Measurements from ENCODE around the gene DIP2A.

DNA sequence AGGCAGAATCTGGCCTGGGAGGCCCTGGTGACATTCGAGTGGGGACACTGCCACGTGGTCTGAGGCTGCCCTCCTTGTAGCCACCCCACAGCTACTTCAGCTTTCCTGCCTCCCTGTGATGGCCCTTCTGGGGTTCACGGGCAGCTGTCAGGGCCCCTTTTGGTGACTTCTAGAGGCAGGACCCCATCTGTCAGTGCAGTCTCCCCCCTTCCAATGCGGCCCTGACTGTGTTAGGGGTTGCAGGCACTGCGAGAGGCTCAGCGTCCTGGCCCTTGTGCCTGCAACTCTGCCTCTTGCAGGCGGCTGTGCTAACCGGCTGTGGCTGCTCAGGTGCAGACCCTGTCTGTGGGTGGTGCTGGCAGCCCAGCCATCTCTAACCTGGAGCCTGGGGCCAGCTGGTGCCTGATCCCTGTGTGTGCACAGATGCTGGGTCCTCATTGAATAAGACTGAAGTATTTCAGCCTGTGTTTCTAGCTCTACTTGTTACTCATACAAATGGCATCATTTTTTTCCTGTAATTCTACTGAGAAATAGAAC lies 84.0 kb downstream of the DIP2A start:
- TF ChIP-seq, protein P1, sequence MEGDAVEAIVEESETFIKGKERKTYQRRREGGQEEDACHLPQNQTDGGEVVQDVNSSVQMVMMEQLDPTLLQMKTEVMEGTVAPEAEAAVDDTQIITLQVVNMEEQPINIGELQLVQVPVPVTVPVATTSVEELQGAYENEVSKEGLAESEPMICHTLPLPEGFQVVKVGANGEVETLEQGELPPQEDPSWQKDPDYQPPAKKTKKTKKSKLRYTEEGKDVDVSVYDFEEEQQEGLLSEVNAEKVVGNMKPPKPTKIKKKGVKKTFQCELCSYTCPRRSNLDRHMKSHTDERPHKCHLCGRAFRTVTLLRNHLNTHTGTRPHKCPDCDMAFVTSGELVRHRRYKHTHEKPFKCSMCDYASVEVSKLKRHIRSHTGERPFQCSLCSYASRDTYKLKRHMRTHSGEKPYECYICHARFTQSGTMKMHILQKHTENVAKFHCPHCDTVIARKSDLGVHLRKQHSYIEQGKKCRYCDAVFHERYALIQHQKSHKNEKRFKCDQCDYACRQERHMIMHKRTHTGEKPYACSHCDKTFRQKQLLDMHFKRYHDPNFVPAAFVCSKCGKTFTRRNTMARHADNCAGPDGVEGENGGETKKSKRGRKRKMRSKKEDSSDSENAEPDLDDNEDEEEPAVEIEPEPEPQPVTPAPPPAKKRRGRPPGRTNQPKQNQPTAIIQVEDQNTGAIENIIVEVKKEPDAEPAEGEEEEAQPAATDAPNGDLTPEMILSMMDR (IDR thresholded peaks at IDR 0.05) = no peak
- TF ChIP-seq POLR2A (IDR thresholded peaks at IDR 0.05) (no peak), EP300 (IDR thresholded peaks at IDR 0.05) (no peak), POLR2AphosphoS5 (IDR thresholded peaks at IDR 0.05) (no peak)

Measured in gastroesophageal sphincter (tissue), 3 donors.